ENCODE results near the gene SOCS2.
A peak's percentile ranks its signal among the peaks of the same experiment; 100 is the strongest.

Gene SOCS2, protein sequence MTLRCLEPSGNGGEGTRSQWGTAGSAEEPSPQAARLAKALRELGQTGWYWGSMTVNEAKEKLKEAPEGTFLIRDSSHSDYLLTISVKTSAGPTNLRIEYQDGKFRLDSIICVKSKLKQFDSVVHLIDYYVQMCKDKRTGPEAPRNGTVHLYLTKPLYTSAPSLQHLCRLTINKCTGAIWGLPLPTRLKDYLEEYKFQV

DNA sequence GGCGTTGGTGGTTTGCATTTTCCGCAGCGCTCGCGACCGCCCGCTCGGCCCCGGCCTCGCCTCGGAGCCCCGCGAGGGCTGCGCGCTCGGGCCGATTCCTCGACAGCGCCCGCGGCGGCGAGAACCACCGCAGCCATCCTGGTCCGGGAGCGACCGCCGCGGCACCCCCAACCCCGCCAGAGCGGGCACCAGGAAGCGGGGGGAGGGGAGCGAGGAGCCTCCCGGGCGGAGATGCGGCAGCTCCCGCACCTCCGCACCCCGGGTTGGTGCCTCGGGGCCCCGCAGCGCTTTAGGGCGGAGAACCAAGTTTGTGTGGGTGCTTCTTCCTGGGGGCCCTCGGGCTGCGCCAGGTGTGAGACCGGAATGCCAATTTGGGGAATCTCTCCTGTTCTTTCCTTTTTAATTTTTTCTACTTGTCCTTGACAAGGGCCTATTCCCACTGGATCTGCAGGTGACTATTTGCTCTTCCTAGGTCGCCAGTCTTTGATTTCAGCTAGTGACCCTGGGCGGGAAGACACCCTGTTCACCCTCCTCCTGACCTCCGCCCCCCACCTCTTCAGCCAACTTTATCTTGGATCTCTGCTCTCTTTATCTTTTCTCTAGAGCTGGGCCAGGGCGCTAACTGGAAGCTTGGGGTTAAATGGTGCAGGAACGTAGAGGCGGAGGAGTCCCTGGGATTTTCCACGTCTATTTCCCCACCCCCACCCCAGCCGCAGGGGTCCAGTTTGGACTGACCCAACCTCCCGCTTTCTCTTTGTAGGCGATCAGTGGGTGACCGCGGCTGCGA lies at the start of gene SOCS2:
Gene SOCS2, plus strand, starts transcription at position 751 of the 787 bp plus-strand sequence. CDS start 223 bp downstream, outside the sequence.
- Histone ChIP-seq H3K4me3 (peak within 1 kb of the TSS; percentile 93), H3K27ac (peak within 1 kb of the TSS; percentile 86 to 97)
- TF ChIP-seq, protein P1, sequence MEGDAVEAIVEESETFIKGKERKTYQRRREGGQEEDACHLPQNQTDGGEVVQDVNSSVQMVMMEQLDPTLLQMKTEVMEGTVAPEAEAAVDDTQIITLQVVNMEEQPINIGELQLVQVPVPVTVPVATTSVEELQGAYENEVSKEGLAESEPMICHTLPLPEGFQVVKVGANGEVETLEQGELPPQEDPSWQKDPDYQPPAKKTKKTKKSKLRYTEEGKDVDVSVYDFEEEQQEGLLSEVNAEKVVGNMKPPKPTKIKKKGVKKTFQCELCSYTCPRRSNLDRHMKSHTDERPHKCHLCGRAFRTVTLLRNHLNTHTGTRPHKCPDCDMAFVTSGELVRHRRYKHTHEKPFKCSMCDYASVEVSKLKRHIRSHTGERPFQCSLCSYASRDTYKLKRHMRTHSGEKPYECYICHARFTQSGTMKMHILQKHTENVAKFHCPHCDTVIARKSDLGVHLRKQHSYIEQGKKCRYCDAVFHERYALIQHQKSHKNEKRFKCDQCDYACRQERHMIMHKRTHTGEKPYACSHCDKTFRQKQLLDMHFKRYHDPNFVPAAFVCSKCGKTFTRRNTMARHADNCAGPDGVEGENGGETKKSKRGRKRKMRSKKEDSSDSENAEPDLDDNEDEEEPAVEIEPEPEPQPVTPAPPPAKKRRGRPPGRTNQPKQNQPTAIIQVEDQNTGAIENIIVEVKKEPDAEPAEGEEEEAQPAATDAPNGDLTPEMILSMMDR (IDR thresholded peaks at IDR 0.05), result no peak
- DNase-seq (ENCODE audit: low spot score), result no peak

- TF ChIP-seq, protein P1 (IDR thresholded peaks at IDR 0.05), result no peak
- Histone ChIP-seq H3K27ac (no peak overlapping the region), H3K4me3 (no peak overlapping the region)
- DNase-seq (ENCODE audit: low spot score), result no peak
Observed at GRCh38 chr12:93524386-93525133, 47.9 kb upstream of the SOCS2 start.

DNA sequence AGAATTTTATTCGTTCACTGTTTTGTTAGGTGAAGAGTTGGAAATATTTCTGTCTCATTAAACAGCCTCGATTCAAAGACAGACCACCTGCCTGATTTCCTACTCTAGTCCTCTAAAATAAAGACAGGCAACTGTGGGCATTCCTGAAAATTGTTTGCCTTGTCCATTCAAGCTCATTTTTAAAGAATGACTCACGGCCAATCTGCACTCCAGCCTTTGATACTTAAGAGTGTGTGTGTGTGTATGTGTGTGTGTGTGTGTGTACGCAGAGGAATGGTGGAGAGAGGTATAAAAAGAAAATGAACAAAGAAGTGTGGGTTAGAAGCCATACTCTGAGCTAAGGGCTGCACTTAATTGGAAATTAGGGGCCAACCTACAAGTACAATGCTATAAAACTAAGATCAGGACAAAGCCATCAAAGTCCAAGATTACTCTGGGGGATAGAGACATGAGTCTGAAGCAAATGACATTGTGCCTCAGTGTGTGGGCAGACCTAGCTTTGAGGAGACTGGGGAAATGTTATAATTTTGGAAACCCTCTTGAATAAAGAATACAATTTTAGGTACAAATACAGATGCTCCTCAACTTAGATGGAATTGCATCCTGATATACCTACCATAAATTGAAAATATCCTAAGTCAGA lies 45.6 kb upstream of the SOCS2 start:
- Histone ChIP-seq H3K4me3 (no peak overlapping the region), H3K27ac (no peak overlapping the region)
- no peak for DNase-seq (ENCODE audit: low spot score)
- TF ChIP-seq, protein P1 (IDR thresholded peaks at IDR 0.05), result no peak

GRCh38 chr12:93530358-93530757 lies 42.1 kb upstream of the SOCS2 start:
- TF ChIP-seq, protein P1 (IDR thresholded peaks at IDR 0.05), result no peak
- no peak overlapping the region for H3K4me3 ChIP-seq
- no peak overlapping the region for H3K27ac ChIP-seq
- no peak for DNase-seq (ENCODE audit: low spot score)

- DNase-seq (ENCODE audit: low spot score), result no peak
- TF ChIP-seq, protein P1 (IDR thresholded peaks at IDR 0.05), result no peak
- no peak overlapping the region for H3K4me3 ChIP-seq
- no peak overlapping the region for H3K27ac ChIP-seq
Observed at GRCh38 chr12:93533310-93533709, 39.2 kb upstream of the SOCS2 start.

GRCh38 chr12:93536111-93536765 lies 36.2 kb upstream of the SOCS2 start:
- Histone ChIP-seq H3K27ac (peak overlapping the region in 1 of 2 donors; percentile 16), H3K4me3 (no peak overlapping the region)
- TF ChIP-seq, protein P1 (IDR thresholded peaks at IDR 0.05), result no peak
- DNase-seq (ENCODE audit: low spot score), result no peak
